HCT116 (cell line): ENCODE data around the gene PLAGL2. TPM values are rescaled to one million over a fixed set of nuclear protein-coding genes. Genes with fewer than 3 reads are reported as not detected.

Experiments used
- ATAC-seq: fragments of 200-7000 bp; cut with Tn5 transposase; 2 replicates; pipeline ENCODE4 v1.9.1; 2020; ENCODE audit warnings: mild to moderate bottlenecking, moderate library complexity
- BruUV-seq: library from RNA; stranded (reverse); fragments of 400-500 nt; replicated peaks from 2 replicates; lab custom pipeline; 2021; lab: Mats Ljungman, UMichigan
- CTCF ChIA-PET: fragments of 300-600 bp; sonication (Branson Sonifier 250); formaldehyde crosslinking; loops from one replicate; lab custom pipeline; 2021; ENCODE audit warnings: antibody characterized with exemption; lab: Charles Lee
- POLR2A ChIA-PET: fragments of 300-600, 350-600 bp; sonication (Branson Sonifier 250); formaldehyde crosslinking; loops from one replicate; lab custom pipeline; 2021; ENCODE audit warnings: antibody characterized with exemption; lab: Charles Lee
- RAD21 ChIA-PET, 2 experiments: fragments of 300-600 bp; sonication (Branson Sonifier 250); formaldehyde crosslinking; loops; one replicate each; lab custom pipeline; 2023; ENCODE audit warnings: low total read pairs in 2 of 2; ENCODE audit not compliant: uncharacterized antibody in 2 of 2, unreplicated experiment in 2 of 2, low non-redundant PET in 1 of 2; lab: Charles Lee
- DNase-seq: peaks from one replicate; pipeline ENCODE4 v3.0.0-alpha.2; 2010; ENCODE audit warnings: low read depth, low spot score
- H2AFZ ChIP-seq: fragments of 200-600 bp; shearing (Covaris generic), sonication (generic); 2 replicates; pipeline ENCODE4 v1.6.1; 2017; ENCODE audit warnings: low read depth, mixed run types, mixed read lengths, antibody characterized with exemption, low read length; ENCODE audit not compliant: poor library complexity, severe bottlenecking
- H3K27ac ChIP-seq: 2 replicates; pipeline ENCODE4 v1.5.1; 2012; ENCODE audit warnings: low read depth, low read length
- H3K27me3 ChIP-seq: fragments of 200-600 bp; sonication (generic); 2 replicates; pipeline ENCODE4 v1.6.1; 2016; ENCODE audit warnings: mixed run types, low read length, mixed read lengths; ENCODE audit not compliant: insufficient read depth
- H3K36me3 ChIP-seq, 2 experiments: fragments of 200-500 bp in 1 of 2; fragments of 200-600 bp in 1 of 2; sonication (Bioruptor generic) in 1 of 2; sonication (generic) in 1 of 2; 2 replicates each; pipeline versions ENCODE4 v1.5.1 to v1.6.1; 2014 to 2016; ENCODE audit warnings: low read length in 2 of 2, inconsistent platforms in 1 of 2, mixed read lengths in 1 of 2, mixed run types in 1 of 2; ENCODE audit not compliant: insufficient read depth in 2 of 2, control insufficient read depth in 1 of 2
- H3K4me1 ChIP-seq, 2 experiments: fragments of 200-600 bp in 1 of 2; sonication (generic) in 1 of 2; 2 replicates each; pipeline versions ENCODE4 v1.5.1 to v1.6.1; 2012 to 2017; ENCODE audit warnings: low read length in 2 of 2, inconsistent platforms in 1 of 2, mild to moderate bottlenecking in 1 of 2, mixed read lengths in 1 of 2, mixed run types in 1 of 2, moderate library complexity in 1 of 2; ENCODE audit not compliant: insufficient read depth in 2 of 2, control insufficient read depth in 1 of 2
- H3K4me2 ChIP-seq: fragments of 200-600 bp; sonication (generic); 2 replicates; pipeline ENCODE4 v1.6.1; 2017; ENCODE audit warnings: mixed run types, low read length, mixed read lengths
- H3K4me3 ChIP-seq, 2 experiments: fragments of 200-600 bp in 1 of 2; sonication (generic) in 1 of 2; replicated peaks in 1 of 2; 2 replicates each; pipeline ENCODE4 v1.5.1; 2011 to 2016; ENCODE audit warnings: low read length in 2 of 2, control low read depth in 1 of 2, low read depth in 1 of 2, mild to moderate bottlenecking in 1 of 2, mixed read lengths in 1 of 2, mixed run types in 1 of 2
- H3K79me2 ChIP-seq: fragments of 200-600 bp; sonication (generic); 2 replicates; pipeline ENCODE4 v1.6.1; 2017; ENCODE audit warnings: mild to moderate bottlenecking, mixed run types, low read length, moderate library complexity, mixed read lengths; ENCODE audit not compliant: insufficient read depth
- H3K9ac ChIP-seq: fragments of 200-600 bp; sonication (generic); 2 replicates; pipeline ENCODE4 v1.6.1; 2016; ENCODE audit warnings: low read length, mixed read lengths
- H3K9me2 ChIP-seq: fragments of 200-600 bp; sonication (generic), shearing (Covaris generic); 2 replicates; pipeline ENCODE4 v1.6.1; 2017; ENCODE audit warnings: mixed run types, mild to moderate bottlenecking, moderate library complexity; ENCODE audit not compliant: insufficient read depth
- H3K9me3 ChIP-seq, 2 experiments: fragments of 200-500 bp in 1 of 2; fragments of 200-600 bp in 1 of 2; sonication (Bioruptor generic) in 1 of 2; sonication (generic) in 1 of 2; 2 replicates each; pipeline ENCODE4 v1.6.1; 2014 to 2017; ENCODE audit warnings: low read length in 2 of 2, mixed read lengths in 2 of 2, inconsistent platforms in 1 of 2, low read depth in 1 of 2, mild to moderate bottlenecking in 1 of 2, mixed run types in 1 of 2, moderate library complexity in 1 of 2; ENCODE audit not compliant: control insufficient read depth in 1 of 2, insufficient read depth in 1 of 2
- H4K20me1 ChIP-seq: fragments of 200-600 bp; sonication (generic), shearing (Covaris generic); 2 replicates; pipeline ENCODE4 v1.6.1; 2017; ENCODE audit warnings: mixed run types, mild to moderate bottlenecking, moderate library complexity; ENCODE audit not compliant: insufficient read depth
- MAX ChIP-seq: IDR thresholded peaks from 2 replicates; pipeline ENCODE4 v1.6.1; 2012
- SP1 ChIP-seq: IDR thresholded peaks from 2 replicates; pipeline ENCODE4 v1.6.1; 2012; ENCODE audit warnings: low read depth
- SRF ChIP-seq: IDR thresholded peaks from 2 replicates; pipeline ENCODE4 v1.6.1; 2012; ENCODE audit warnings: low read depth
- TCF7L2 ChIP-seq: IDR thresholded peaks from 2 replicates; pipeline ENCODE4 v1.7.0; 2011; ENCODE audit warnings: borderline replicate concordance, inconsistent platforms; ENCODE audit not compliant: insufficient read depth, insufficient read length; ENCODE audit errors: extremely low read depth
- ZNF274 ChIP-seq: fragments of 200-500 bp; sonication (Bioruptor generic); IDR thresholded peaks from 2 replicates; pipeline ENCODE4 v1.6.1; 2014; ENCODE audit warnings: mild to moderate bottlenecking, low read depth, low read length, inconsistent platforms
- intact Hi-C: fragments of 100-400 bp; cut with micrococcal nuclease; formaldehyde crosslinking; loops from 2 replicates; pipeline ENCODE4 v1.10.0; 2022
- microRNA counts: library from miRNA; unstranded; fragments of <30 nt; microRNA quantifications from one replicate; lab custom pipeline; 2015
- total RNA-seq: library from RNA; stranded (reverse); gene quantifications from one replicate; pipeline ENCODE4 v1.2.1, GENCODE V29; 2021; ENCODE audit not compliant: unreplicated experiment

The PLAGL2 gene
- total RNA-seq, 1 experiment from 2014 or later: 18.3 TPM

- no peaks in the 10 kb centered on the region for H3K27me3 ChIP-seq
- peaks cover 53% of the 10 kb centered on the region in 2 experiments; a peak in 3 of 4 replicates for H3K36me3 ChIP-seq
- intact Hi-C loops: no loop called here
- no peak overlapping the region for H3K4me3 ChIP-seq
- no peak overlapping the region for H3K4me2 ChIP-seq
- ChIA-PET CTCF (no interaction called here), RAD21 (no interaction called here), POLR2A (no interaction called here)
- no peaks in the 10 kb centered on the region for H3K9me3 ChIP-seq
- H3K27ac ChIP-seq: no peak overlapping the region
- H3K9ac ChIP-seq: no peak overlapping the region
- no peaks in the 10 kb centered on the region for H3K4me1 ChIP-seq
- H3K9me2 ChIP-seq: no peaks in the 10 kb centered on the region
- H2AFZ ChIP-seq: no peak overlapping the region
- H3K79me2 ChIP-seq: peaks cover 5% of the 10 kb centered on the region; the same call in 1 of the 2 replicates
- TF ChIP-seq SP1 (no peak), TCF7L2 (no peak), ZNF274 (no peak), MAX (no peak), SRF (no peak)
- DNase-seq: no peak
- no TSS peak for BruUV-seq
- no peaks in the 10 kb centered on the region for H4K20me1 ChIP-seq
- ATAC-seq: no peak
Observed at GRCh38 chr20:32142991-32143390, 64.6 kb downstream of the PLAGL2 start.

MicroRNAs encoded within 50 kb of the gene (microRNA counts, 767-probe panel; counts per million panel counts)
- not detected for microRNA hsa-miR-1825 (lab: Ali Mortazavi, UCI)

Other genes starting within 250 kb of the PLAGL2 start
- gene XKR7, start 239.6 kb downstream of the PLAGL2 start, total RNA-seq: not detected
- 1.4 TPM for gene CCM2L, start 197.3 kb downstream of the PLAGL2 start, total RNA-seq
- 0.17 TPM for gene HCK, start 155.5 kb downstream of the PLAGL2 start, total RNA-seq
- 51.2 TPM for gene TM9SF4, start 98.0 kb downstream of the PLAGL2 start, total RNA-seq
- 34.5 TPM for gene POFUT1, start 137 bp upstream of the PLAGL2 start, total RNA-seq
- 31.5 TPM for gene KIF3B, start 69.9 kb upstream of the PLAGL2 start, total RNA-seq
- gene ASXL1, start 150.6 kb upstream of the PLAGL2 start, total RNA-seq: 52.2 TPM